ENCODE data around the gene AGER.
"Not testable (repeated sequence)": the region's sequence is repeated elsewhere in the genome, so short reads cannot be mapped to it uniquely, and the experiment has no call there.

The AGER gene

GRCh38 chr6:32186151-32186840 lies 2.2 kb upstream of the AGER start:
- DNase-seq (ENCODE audit: low read depth), result not testable (repeated sequence)

- DNase-seq (ENCODE audit: low read depth), result peak; percentile 63
Observed at GRCh38 chr6:32185681-32186131, 1.7 kb upstream of the AGER start.

GRCh38 chr6:32183483-32184083 lies 470 bp downstream of the AGER start:
- no peak for DNase-seq (ENCODE audit: low read depth)

- DNase-seq (ENCODE audit: low read depth), result no peak
Observed at GRCh38 chr6:32183030-32183429, 1.0 kb downstream of the AGER start.

- no peak for DNase-seq (ENCODE audit: low read depth)
Observed at GRCh38 chr6:32182555-32182981, 1.5 kb downstream of the AGER start.

GRCh38 chr6:32181915-32182529 lies 2.0 kb downstream of the AGER start:
- DNase-seq (ENCODE audit: low read depth), result no peak

- no peak for DNase-seq (ENCODE audit: low read depth)
Observed at GRCh38 chr6:32181148-32181702, 2.8 kb downstream of the AGER start.

GRCh38 chr6:32179766-32180405 lies 4.2 kb downstream of the AGER start:
- no peak for DNase-seq (ENCODE audit: low read depth)

GRCh38 chr6:32178547-32179440 lies 5.3 kb downstream of the AGER start:
- DNase-seq (ENCODE audit: low read depth), result no peak

GRCh38 chr6:32177788-32178546 lies 6.1 kb downstream of the AGER start, which contains the start of gene RNF5:
Gene RNF5, plus strand, starts transcription at chr6:32178405. Its CDS starts 107 bp downstream, at chr6:32178512.
- peak; percentile 95 for DNase-seq (ENCODE audit: low read depth)

GRCh38 chr6:32177183-32177787 lies 6.8 kb downstream of the AGER start:
- DNase-seq (ENCODE audit: low read depth), result no peak

- DNase-seq (ENCODE audit: low read depth), result no peak
Observed at GRCh38 chr6:32176476-32177182, 7.4 kb downstream of the AGER start.

- DNase-seq (ENCODE audit: low read depth), result peak; percentile 93
Observed at GRCh38 chr6:32175711-32176475, 8.2 kb downstream of the AGER start, which contains the start of gene AGPAT1. Gene AGPAT1, minus strand, starts transcription at chr6:32176084. Its CDS starts 4,588 bp downstream, at chr6:32171496.

- no peak for DNase-seq (ENCODE audit: low read depth)
Observed at GRCh38 chr6:32175322-32175710, 8.7 kb downstream of the AGER start.

GRCh38 chr6:32174416-32174815 lies 9.6 kb downstream of the AGER start:
- DNase-seq (ENCODE audit: low read depth), result no peak

GRCh38 chr6:32173051-32173727 lies 10.9 kb downstream of the AGER start:
- no peak for DNase-seq (ENCODE audit: low read depth)

- DNase-seq (ENCODE audit: low read depth), result no peak
Observed at GRCh38 chr6:32171234-32171633, 12.8 kb downstream of the AGER start.

GRCh38 chr6:32170294-32170693 lies 13.8 kb downstream of the AGER start:
- DNase-seq (ENCODE audit: low read depth), result no peak

Data from T-helper 22 cell (primary cell).